ENCODE results near the gene DHCR24.

DNA sequence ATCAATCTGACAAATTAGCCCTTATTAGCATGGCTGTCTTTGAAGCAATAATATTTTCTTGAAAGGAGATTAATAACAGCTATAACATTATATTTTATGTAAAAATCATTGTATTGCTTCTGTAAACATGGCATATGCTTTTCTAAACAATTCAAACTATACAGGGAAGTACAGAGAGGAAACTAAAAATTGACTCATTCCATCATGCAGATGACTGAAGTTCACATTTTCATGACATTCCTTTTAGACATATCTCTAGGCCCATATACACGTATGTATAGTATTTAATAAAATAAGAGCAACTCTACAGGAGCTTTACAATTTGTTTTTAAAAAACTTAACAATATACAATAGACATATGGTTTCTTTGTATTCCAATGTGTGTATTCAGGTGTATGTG lies 5.6 kb upstream of the DHCR24 start:
- TF ChIP-seq RAD21 (IDR thresholded peaks at IDR 0.05; ENCODE audit: low read depth) = no peak
- TF ChIP-seq USF1 (IDR thresholded peaks at IDR 0.05) = no peak
- TF ChIP-seq EP300 (IDR thresholded peaks at IDR 0.05; ENCODE audit: borderline replicate concordance) = no peak
- TF ChIP-seq, protein P1, sequence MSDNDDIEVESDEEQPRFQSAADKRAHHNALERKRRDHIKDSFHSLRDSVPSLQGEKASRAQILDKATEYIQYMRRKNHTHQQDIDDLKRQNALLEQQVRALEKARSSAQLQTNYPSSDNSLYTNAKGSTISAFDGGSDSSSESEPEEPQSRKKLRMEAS (IDR thresholded peaks at IDR 0.05) = no peak
- TF ChIP-seq, protein P2, sequence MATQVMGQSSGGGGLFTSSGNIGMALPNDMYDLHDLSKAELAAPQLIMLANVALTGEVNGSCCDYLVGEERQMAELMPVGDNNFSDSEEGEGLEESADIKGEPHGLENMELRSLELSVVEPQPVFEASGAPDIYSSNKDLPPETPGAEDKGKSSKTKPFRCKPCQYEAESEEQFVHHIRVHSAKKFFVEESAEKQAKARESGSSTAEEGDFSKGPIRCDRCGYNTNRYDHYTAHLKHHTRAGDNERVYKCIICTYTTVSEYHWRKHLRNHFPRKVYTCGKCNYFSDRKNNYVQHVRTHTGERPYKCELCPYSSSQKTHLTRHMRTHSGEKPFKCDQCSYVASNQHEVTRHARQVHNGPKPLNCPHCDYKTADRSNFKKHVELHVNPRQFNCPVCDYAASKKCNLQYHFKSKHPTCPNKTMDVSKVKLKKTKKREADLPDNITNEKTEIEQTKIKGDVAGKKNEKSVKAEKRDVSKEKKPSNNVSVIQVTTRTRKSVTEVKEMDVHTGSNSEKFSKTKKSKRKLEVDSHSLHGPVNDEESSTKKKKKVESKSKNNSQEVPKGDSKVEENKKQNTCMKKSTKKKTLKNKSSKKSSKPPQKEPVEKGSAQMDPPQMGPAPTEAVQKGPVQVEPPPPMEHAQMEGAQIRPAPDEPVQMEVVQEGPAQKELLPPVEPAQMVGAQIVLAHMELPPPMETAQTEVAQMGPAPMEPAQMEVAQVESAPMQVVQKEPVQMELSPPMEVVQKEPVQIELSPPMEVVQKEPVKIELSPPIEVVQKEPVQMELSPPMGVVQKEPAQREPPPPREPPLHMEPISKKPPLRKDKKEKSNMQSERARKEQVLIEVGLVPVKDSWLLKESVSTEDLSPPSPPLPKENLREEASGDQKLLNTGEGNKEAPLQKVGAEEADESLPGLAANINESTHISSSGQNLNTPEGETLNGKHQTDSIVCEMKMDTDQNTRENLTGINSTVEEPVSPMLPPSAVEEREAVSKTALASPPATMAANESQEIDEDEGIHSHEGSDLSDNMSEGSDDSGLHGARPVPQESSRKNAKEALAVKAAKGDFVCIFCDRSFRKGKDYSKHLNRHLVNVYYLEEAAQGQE (IDR thresholded peaks at IDR 0.05; ENCODE audit: low read depth) = no peak
- no peak for TF ChIP-seq TAF1 (IDR thresholded peaks at IDR 0.05; ENCODE audit: low read depth)
- no peak for TF ChIP-seq TCF12 (IDR thresholded peaks at IDR 0.05; ENCODE audit: low read depth)

All from Ishikawa (cell line).